Measurements from ENCODE around the gene RAC2.

The RAC2 gene

GRCh38 chr22:37274380-37274862 is 30.4 kb upstream of the RAC2 start:
- no peak for TF ChIP-seq CTCF (IDR thresholded peaks at IDR 0.05)
- Histone ChIP-seq H3K27me3 (ENCODE audit: control insufficient read depth, insufficient read depth, low read length) (no peaks in the 10 kb centered on the region), H3K27ac (no peak overlapping the region)

GRCh38 chr22:37273846-37274225 is 29.8 kb upstream of the RAC2 start:
- Histone ChIP-seq H3K79me2 (no peaks in the 10 kb centered on the region), H3K27me3 (ENCODE audit: control insufficient read depth, insufficient read depth, low read length) (no peaks in the 10 kb centered on the region), H3K9ac (no peak overlapping the region), H3K27ac (no peak overlapping the region), H3K36me3 (ENCODE audit: control insufficient read depth, insufficient read depth, low read length) (no peaks in the 10 kb centered on the region), H3K4me1 (no peaks in the 10 kb centered on the region), H3K4me2 (ENCODE audit: low read length) (no peak overlapping the region), H3K4me3 (ENCODE audit: low read depth, low read length) (no peak overlapping the region), H2AFZ (no peak overlapping the region), H3K9me3 (ENCODE audit: control insufficient read depth, low read length) (no peaks in the 10 kb centered on the region)
- no peak for TF ChIP-seq CTCF (IDR thresholded peaks at IDR 0.05)

More at GRCh38 chr22:37274380-37274862, 30.4 kb upstream of the RAC2 start:
- no peaks in the 10 kb centered on the region for H3K79me2 ChIP-seq
- H2AFZ ChIP-seq = no peak overlapping the region
- no peak overlapping the region for H3K9ac ChIP-seq
- H3K4me1 ChIP-seq = no peaks in the 10 kb centered on the region
- no peaks in the 10 kb centered on the region for H3K36me3 ChIP-seq (ENCODE audit: control insufficient read depth, insufficient read depth, low read length)
- H3K9me3 ChIP-seq (ENCODE audit: control insufficient read depth, low read length) = no peaks in the 10 kb centered on the region
- H3K4me3 ChIP-seq (ENCODE audit: low read depth, low read length) = no peak overlapping the region
- no peak overlapping the region for H3K4me2 ChIP-seq (ENCODE audit: low read length)

- no peak for TF ChIP-seq CTCF (IDR thresholded peaks at IDR 0.05)
- Histone ChIP-seq H3K4me2 (ENCODE audit: low read length) (no peak overlapping the region), H3K4me3 (ENCODE audit: low read depth, low read length) (no peak overlapping the region), H2AFZ (no peak overlapping the region), H3K79me2 (no peaks in the 10 kb centered on the region), H3K9me3 (ENCODE audit: control insufficient read depth, low read length) (no peaks in the 10 kb centered on the region), H3K36me3 (ENCODE audit: control insufficient read depth, insufficient read depth, low read length) (no peaks in the 10 kb centered on the region), H3K9ac (no peak overlapping the region), H3K4me1 (no peaks in the 10 kb centered on the region), H3K27ac (no peak overlapping the region), H3K27me3 (ENCODE audit: control insufficient read depth, insufficient read depth, low read length) (no peaks in the 10 kb centered on the region)
Measured at GRCh38 chr22:37273126-37273845, 29.2 kb upstream of the RAC2 start.

GRCh38 chr22:37270928-37271650 is 27.0 kb upstream of the RAC2 start:
- Histone ChIP-seq H3K4me1 (no peaks in the 10 kb centered on the region), H3K36me3 (ENCODE audit: control insufficient read depth, insufficient read depth, low read length) (no peaks in the 10 kb centered on the region), H3K27ac (no peak overlapping the region), H2AFZ (no peak overlapping the region), H3K79me2 (no peaks in the 10 kb centered on the region), H3K4me2 (ENCODE audit: low read length) (no peak overlapping the region), H3K27me3 (ENCODE audit: control insufficient read depth, insufficient read depth, low read length) (no peaks in the 10 kb centered on the region), H3K9ac (no peak overlapping the region), H3K9me3 (ENCODE audit: control insufficient read depth, low read length) (no peaks in the 10 kb centered on the region), H3K4me3 (ENCODE audit: low read depth, low read length) (no peak overlapping the region)
- no peak for TF ChIP-seq CTCF (IDR thresholded peaks at IDR 0.05)
